K562 (cell line): ENCODE data around the gene RDM1. TPM values are rescaled to one million over a fixed set of nuclear protein-coding genes. Genes with fewer than 3 reads are reported as not detected.
A peak's percentile ranks its signal among the peaks of the same experiment; 100 is the strongest.

Source experiments
- GABPA ChIP-seq: fragments of 200-800 bp; sonication (Bioruptor generic); conservative IDR thresholded peaks from 2 replicates; pipeline ENCODE4 v1.6.1; 2016; ENCODE audit warnings: low read depth, missing genetic modification characterization, missing compliant biosample characterization
- HLTF ChIP-seq: fragments of 450-650 bp; IDR thresholded peaks from 2 replicates; pipeline ENCODE4 v1.6.1; 2016
- L3MBTL2 ChIP-seq: fragments of 450-650 bp; IDR thresholded peaks from 2 replicates; pipeline ENCODE4 v1.6.1; 2016; ENCODE audit warnings: mild to moderate bottlenecking, moderate library complexity
- MTF1 ChIP-seq: fragments of 250-450 bp; sonication (Bioruptor Pico); IDR thresholded peaks from 2 replicates; pipeline ENCODE4 v1.9.0; 2021; ENCODE audit warnings: moderate library complexity, mild to moderate bottlenecking, inconsistent platforms, borderline replicate concordance
- POLR2G ChIP-seq: fragments of 200-400 bp; formaldehyde crosslinking; IDR thresholded peaks from 2 replicates; pipeline ENCODE4 v1.6.1; 2017; ENCODE audit warnings: low read depth, mild to moderate bottlenecking, antibody characterized with exemption, low read length, moderate library complexity
- RREB1 ChIP-seq: fragments of 250-450 bp; sonication (Bioruptor Pico); IDR thresholded peaks from 2 replicates; pipeline ENCODE4 v1.4.0; 2020
- TRIM24 ChIP-seq, 2 experiments: fragments of 450-650 bp; IDR thresholded peaks; 2 replicates each; pipeline ENCODE4 v1.6.1; 2016
- VEZF1 ChIP-seq: fragments of 200-800 bp; sonication (Bioruptor generic); IDR thresholded peaks from 2 replicates; pipeline ENCODE4 v1.6.1; 2017; ENCODE audit warnings: missing genetic modification characterization, missing compliant biosample characterization
- ZNF444 ChIP-seq: fragments of 250-450 bp; sonication (Bioruptor Pico); IDR thresholded peaks from 2 replicates; pipeline ENCODE4 v1.4.0; 2020; ENCODE audit warnings: mild to moderate bottlenecking, moderate library complexity
- polyA plus RNA-seq, 8 experiments: library from polyadenylated mRNA; depleted of rRNA in 4 of 8; stranded (reverse) in 5 of 8; unstranded in 3 of 8; fragments of >200 nt; fragmentation: Nextera tagmentation in 2 of 8; fragmentation: Illumina TruSeq in 1 of 8; extraction: Ambion mirVana in 2 of 8; extraction: Trizol in 1 of 8; gene quantifications; 2 replicates each; pipeline versions ENCODE4 v1.2.1 to v1.2.3, GENCODE V29; 2011 to 2014; ENCODE audit warnings: inconsistent platforms in 1 of 8, missing spikeins in 1 of 8
- total RNA-seq, 7 experiments: library from RNA; depleted of rRNA in 6 of 7; stranded (reverse); fragments of >200 nt in 6 of 7; fragmentation: Illumina TruSeq in 2 of 7; extraction: Trizol in 2 of 7; gene quantifications; 2 replicates each; pipeline versions ENCODE4 v1.2.1 to v1.2.3, GENCODE V29; 2011 to 2021; ENCODE audit warnings: low replicate concordance in 1 of 7
- TF ChIP-seq, protein P1 (sequence below), 2 experiments: fragments of 200-800 bp in 1 of 2; sonication (Bioruptor generic) in 1 of 2; sonication (generic) in 1 of 2; formaldehyde crosslinking in 1 of 2; IDR thresholded peaks in 1 of 2; conservative IDR thresholded peaks in 1 of 2; 2 replicates each; pipeline versions ENCODE4 v1.5.0 to v1.6.1; 2016 to 2020; ENCODE audit warnings: missing compliant biosample characterization in 1 of 2, missing genetic modification characterization in 1 of 2, missing genetic modification reagents in 1 of 2
- TF ChIP-seq, protein P2 (sequence below): sonication (generic); formaldehyde crosslinking; IDR thresholded peaks from 2 replicates; pipeline ENCODE4 v1.8.0; 2022; ENCODE audit warnings: mild to moderate bottlenecking, low read depth, missing genetic modification reagents
- TF ChIP-seq, protein P3 (sequence below), 2 experiments: fragments of 450-650 bp; conservative IDR thresholded peaks; 2 replicates each; pipeline ENCODE4 v1.6.1; 2017; ENCODE audit warnings: mild to moderate bottlenecking in 2 of 2, moderate library complexity in 2 of 2

Gene RDM1
- total and polyA plus RNA-seq, 9 of the 15 experiments (the other 6 are each of a cell fraction or from before 2014, with no cell fraction given), result 2.5 to 11.2 (median 5.4) TPM

DNA sequence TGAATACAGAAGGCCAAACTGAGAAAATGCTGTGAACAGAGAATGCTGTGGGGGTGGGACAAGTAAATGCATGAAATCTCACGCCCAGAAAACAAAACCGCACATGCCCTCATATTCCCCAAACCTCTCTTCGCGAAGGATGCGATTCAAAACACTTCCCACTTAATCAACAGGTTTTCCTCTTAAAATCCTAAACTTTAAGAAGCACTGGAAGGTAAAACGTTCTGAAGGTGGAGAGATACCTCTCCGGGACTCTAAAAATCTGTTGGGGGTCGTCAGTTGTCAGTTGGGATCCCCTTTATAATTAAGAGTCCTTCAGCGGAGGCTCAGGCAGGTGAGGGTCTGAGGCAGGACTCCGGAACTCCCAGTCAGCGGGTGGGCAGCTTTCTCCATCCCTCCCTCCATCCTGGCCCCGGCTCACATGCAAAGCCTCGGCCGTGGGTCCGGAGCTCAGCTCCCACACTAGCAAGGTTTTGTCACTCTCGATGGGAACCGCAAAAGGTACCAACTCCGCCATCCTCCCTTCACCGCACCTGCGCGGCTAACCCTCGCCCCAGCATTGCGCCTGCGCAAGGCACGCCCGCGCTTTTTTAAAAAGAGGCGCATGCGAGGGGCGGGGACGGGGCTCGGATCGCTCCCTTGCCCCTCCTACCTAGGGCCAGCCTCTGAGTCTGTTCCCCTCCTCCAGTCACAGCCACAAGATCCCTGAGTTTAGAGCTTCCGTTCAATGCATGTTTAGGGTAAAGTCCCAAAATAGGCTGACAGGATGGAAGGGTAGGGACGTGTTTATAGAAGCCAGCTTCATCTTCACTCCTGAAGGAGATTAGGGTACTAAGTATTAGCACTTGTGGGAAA lies at the start of gene RDM1 (continued):
- TF ChIP-seq, protein P1, sequence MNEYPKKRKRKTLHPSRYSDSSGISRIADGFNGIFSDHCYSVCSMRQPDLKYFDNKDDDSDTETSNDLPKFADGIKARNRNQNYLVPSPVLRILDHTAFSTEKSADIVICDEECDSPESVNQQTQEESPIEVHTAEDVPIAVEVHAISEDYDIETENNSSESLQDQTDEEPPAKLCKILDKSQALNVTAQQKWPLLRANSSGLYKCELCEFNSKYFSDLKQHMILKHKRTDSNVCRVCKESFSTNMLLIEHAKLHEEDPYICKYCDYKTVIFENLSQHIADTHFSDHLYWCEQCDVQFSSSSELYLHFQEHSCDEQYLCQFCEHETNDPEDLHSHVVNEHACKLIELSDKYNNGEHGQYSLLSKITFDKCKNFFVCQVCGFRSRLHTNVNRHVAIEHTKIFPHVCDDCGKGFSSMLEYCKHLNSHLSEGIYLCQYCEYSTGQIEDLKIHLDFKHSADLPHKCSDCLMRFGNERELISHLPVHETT (CRISPR knock-in tag; conservative IDR thresholded peaks at IDR 0.05 in 1 of 2, IDR thresholded peaks at IDR 0.05 in 1 of 2), result 0 out of 4 replicates have a peak, but pooled peaks of 1 of the 2 experiments have one; percentile 30
- TF ChIP-seq POLR2G, result peak; percentile 75
- TF ChIP-seq VEZF1, result peak; percentile 67
- peak; percentile 41; the same call in 1 of the 2 replicates for TF ChIP-seq GABPA (tag)
- TF ChIP-seq, protein P2, sequence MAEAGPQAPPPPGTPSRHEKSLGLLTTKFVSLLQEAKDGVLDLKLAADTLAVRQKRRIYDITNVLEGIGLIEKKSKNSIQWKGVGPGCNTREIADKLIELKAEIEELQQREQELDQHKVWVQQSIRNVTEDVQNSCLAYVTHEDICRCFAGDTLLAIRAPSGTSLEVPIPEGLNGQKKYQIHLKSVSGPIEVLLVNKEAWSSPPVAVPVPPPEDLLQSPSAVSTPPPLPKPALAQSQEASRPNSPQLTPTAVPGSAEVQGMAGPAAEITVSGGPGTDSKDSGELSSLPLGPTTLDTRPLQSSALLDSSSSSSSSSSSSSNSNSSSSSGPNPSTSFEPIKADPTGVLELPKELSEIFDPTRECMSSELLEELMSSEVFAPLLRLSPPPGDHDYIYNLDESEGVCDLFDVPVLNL (CRISPR knock-in tag), result peak; percentile 97
- TF ChIP-seq RREB1 (CRISPR knock-in tag), result peak; percentile 78
- TF ChIP-seq ZNF444 (CRISPR knock-in tag), result no peak
- TF ChIP-seq HLTF, result no peak
- peak in 1 of 2 experiments; percentile 10; a peak in 1 of 4 replicates for TF ChIP-seq TRIM24 (IDR thresholded peaks at IDR 0.05)
- TF ChIP-seq MTF1, result no peak
- peak; percentile 95 for TF ChIP-seq L3MBTL2
- TF ChIP-seq, protein P3, sequence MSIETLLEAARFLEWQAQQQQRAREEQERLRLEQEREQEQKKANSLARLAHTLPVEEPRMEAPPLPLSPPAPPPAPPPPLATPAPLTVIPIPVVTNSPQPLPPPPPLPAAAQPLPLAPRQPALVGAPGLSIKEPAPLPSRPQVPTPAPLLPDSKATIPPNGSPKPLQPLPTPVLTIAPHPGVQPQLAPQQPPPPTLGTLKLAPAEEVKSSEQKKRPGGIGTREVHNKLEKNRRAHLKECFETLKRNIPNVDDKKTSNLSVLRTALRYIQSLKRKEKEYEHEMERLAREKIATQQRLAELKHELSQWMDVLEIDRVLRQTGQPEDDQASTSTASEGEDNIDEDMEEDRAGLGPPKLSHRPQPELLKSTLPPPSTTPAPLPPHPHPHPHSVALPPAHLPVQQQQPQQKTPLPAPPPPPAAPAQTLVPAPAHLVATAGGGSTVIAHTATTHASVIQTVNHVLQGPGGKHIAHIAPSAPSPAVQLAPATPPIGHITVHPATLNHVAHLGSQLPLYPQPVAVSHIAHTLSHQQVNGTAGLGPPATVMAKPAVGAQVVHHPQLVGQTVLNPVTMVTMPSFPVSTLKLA (conservative IDR thresholded peaks at IDR 0.05), result peak; percentile 67 to 81; a peak in 3 of 4 replicates
